OCI-LY3 (cell line): ENCODE data around the gene ARCN1.

Experiments used
- H2AFZ ChIP-seq: fragments of 200-600, 300-600 bp; shearing (Covaris generic); 2 replicates; pipeline ENCODE4 v1.6.0; 2014; ENCODE audit warnings: antibody characterized with exemption, low read depth, low read length
- H3K27ac ChIP-seq: fragments of 200-600, 300-600 bp; sonication (generic); 2 replicates; pipeline ENCODE4 v1.5.1; 2014; ENCODE audit warnings: mild to moderate bottlenecking, low read length, moderate library complexity, mixed read lengths
- H3K27me3 ChIP-seq: fragments of 200-600, 300-600 bp; sonication (generic); 2 replicates; pipeline ENCODE4 v1.6.1; 2014; ENCODE audit warnings: low read depth, low read length, mixed read lengths
- H3K36me3 ChIP-seq: fragments of 200-600, 300-600 bp; sonication (generic); replicated peaks from 2 replicates; pipeline ENCODE3; 2014; ENCODE audit warnings: low read depth, low read length, mixed read lengths
- H3K4me1 ChIP-seq: fragments of 300-600, 200-600 bp; sonication (generic); 2 replicates; pipeline ENCODE4 v1.6.1; 2014; ENCODE audit warnings: low read length, mixed read lengths
- H3K4me2 ChIP-seq: fragments of 200-600, 300-600 bp; sonication (generic); 2 replicates; pipeline ENCODE4 v1.6.1; 2014; ENCODE audit warnings: low read length, mixed read lengths
- H3K4me3 ChIP-seq: fragments of 300-600, 200-600 bp; sonication (generic); 2 replicates; pipeline ENCODE4 v1.5.1; 2014; ENCODE audit warnings: antibody characterized with exemption, mild to moderate bottlenecking, low read length, moderate library complexity
- H3K79me2 ChIP-seq: fragments of 300-600, 200-600 bp; shearing (Covaris generic); 2 replicates; pipeline ENCODE4 v1.6.1; 2014; ENCODE audit warnings: mild to moderate bottlenecking, low read length, mixed read lengths
- H3K9ac ChIP-seq: fragments of 300-600, 200-600 bp; shearing (Covaris generic); 2 replicates; pipeline ENCODE4 v1.6.0; 2014; ENCODE audit warnings: mild to moderate bottlenecking, low read length, moderate library complexity
- H3K9me3 ChIP-seq: fragments of 200-600, 300-600 bp; shearing (Covaris generic); 2 replicates; pipeline ENCODE4 v1.6.1; 2014; ENCODE audit warnings: low read length, mixed read lengths; ENCODE audit not compliant: insufficient read depth
- H4K20me1 ChIP-seq: fragments of 200-600, 300-600 bp; sonication (generic); 2 replicates; pipeline ENCODE4 v1.6.1; 2016; ENCODE audit warnings: low read length, mixed read lengths; ENCODE audit not compliant: insufficient read depth
- CTCF ChIP-seq: fragments of 200-600, 300-600 bp; sonication (generic); IDR thresholded peaks from 2 replicates; pipeline ENCODE4 v1.5.1; 2014; ENCODE audit warnings: antibody characterized with exemption, low read length, low read depth
- EZH2phosphoT487 ChIP-seq: fragments of 200-600 bp; shearing (Covaris generic); IDR thresholded peaks from 2 replicates; pipeline ENCODE4 v1.6.1; 2018; ENCODE audit warnings: antibody characterized with exemption, mixed run types, low read depth

Gene ARCN1

DNA sequence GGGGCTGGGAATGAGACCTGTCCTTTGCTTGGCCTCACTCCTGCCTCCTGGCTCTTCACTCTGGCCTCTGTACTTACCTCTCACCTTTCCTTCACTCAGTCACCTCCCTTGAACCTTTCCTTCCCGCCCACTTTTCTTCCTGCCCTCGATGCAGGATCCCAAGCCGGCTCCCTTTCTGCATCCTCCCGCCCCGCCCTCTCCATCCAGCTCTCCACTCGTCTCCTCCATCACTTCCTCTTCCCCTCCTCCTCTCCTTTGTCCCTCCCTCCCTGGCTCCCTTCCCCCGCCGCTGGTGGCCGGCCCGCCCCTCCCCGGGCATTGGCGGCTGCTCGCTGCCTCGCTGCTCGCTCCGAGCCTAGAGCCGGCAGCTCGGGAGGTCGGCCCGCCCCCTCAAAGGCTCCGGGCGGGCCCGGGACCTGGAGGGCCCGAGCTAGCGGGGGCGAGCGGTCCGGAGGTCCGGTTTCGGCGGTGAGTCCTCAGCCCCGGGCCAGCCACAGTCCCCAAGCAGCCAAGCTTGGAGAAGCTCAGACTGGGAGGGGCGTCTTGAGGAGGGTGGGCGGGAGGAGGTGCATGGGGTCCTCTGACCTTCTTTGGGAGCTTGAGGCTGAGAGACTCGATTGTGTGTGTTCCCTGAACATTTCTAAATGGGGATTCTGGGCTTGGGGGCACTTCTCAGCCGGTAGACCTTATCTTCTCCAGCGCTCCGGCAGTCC lies 49.0 kb downstream of the ARCN1 start:
- H3K79me2 ChIP-seq = no peaks in the 10 kb centered on the region
- TF ChIP-seq CTCF = no peak
- peak overlapping the region; percentile 60 for H3K9ac ChIP-seq
- H3K9me3 ChIP-seq = no peaks in the 10 kb centered on the region
- no peaks in the 10 kb centered on the region for H3K36me3 ChIP-seq
- peak overlapping the region; percentile 78 for H3K4me3 ChIP-seq
- H3K27ac ChIP-seq = no peak overlapping the region
- H3K27me3 ChIP-seq = no peaks in the 10 kb centered on the region
- H2AFZ ChIP-seq = peak overlapping the region; percentile 68
- H3K4me2 ChIP-seq = peak overlapping the region; percentile 89
- H3K4me1 ChIP-seq = peaks cover 9% of the 10 kb centered on the region
- no peaks in the 10 kb centered on the region for H4K20me1 ChIP-seq

GRCh38 chr11:118621784-118622375 lies 49.7 kb downstream of the ARCN1 start:
- Histone ChIP-seq H3K4me3 (peak overlapping the region; percentile 78), H3K9me3 (no peaks in the 10 kb centered on the region), H3K27me3 (no peaks in the 10 kb centered on the region), H4K20me1 (no peaks in the 10 kb centered on the region), H3K36me3 (no peaks in the 10 kb centered on the region), H3K9ac (peak overlapping the region; percentile 60; the same call in 1 of the 2 replicates), H3K4me1 (peaks cover 9% of the 10 kb centered on the region), H3K27ac (no peak overlapping the region), H3K4me2 (peak overlapping the region; percentile 89), H3K79me2 (no peaks in the 10 kb centered on the region), H2AFZ (peak overlapping the region; percentile 68; the same call in 1 of the 2 replicates)
- TF ChIP-seq EZH2phosphoT487 = no peak
- TF ChIP-seq CTCF = no peak

DNA sequence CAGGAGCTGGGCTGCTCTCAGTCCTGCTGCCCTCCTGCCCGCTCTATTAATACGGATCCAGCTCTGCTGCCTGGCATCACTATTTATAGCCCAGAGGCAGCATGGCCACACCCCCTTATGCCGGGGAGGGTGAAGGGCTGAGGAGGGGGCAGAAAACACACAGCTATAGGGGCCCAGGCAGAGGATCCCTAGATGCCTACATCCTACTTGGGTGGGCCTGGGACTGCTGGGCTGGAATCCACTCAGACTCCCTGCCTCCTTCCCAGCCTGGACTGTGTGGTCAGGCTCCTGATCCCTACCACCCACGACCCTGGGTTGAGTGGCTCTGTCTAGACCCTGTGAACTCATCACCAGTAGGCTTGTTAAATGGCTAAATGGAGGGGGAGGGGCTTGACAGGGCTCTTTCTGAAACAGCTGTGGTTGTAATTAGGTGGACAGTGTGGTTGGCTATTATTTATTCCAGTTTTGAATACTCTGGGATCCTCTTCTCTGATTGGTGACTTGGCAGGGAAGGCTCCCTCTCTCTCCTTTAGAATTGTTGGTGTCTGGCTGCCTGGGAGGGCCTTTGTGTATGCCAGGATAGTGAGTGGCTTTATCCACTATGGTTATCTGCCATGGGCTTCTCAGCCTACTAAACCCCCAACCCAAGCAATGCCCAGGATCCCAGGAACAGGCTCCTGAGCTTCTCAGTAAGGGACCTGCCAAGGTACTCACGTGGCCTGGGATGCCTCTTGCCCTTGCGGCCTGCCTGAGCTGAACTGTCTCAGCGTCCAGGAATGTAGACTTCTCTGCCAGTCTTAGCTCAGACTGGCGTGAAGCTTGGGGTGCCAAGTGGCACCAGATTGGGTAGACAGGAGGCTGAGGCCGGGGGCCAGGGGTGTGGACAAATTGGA lies 50.4 kb downstream of the ARCN1 start:
- no peak overlapping the region for H3K4me3 ChIP-seq

More for the DNA sequence above, 50.4 kb downstream of the ARCN1 start:
- Histone ChIP-seq H3K9ac (no peak overlapping the region), H3K36me3 (no peaks in the 10 kb centered on the region), H3K4me1 (peaks cover 9% of the 10 kb centered on the region), H3K9me3 (no peaks in the 10 kb centered on the region), H2AFZ (no peak overlapping the region), H4K20me1 (no peaks in the 10 kb centered on the region), H3K4me2 (no peak overlapping the region), H3K27ac (no peak overlapping the region), H3K27me3 (no peaks in the 10 kb centered on the region), H3K79me2 (no peaks in the 10 kb centered on the region)
- TF ChIP-seq EZH2phosphoT487 (no peak), CTCF (no peak)
